Stimulated activated CD8-positive, alpha-beta memory T cell treated with anti-CD3 and anti-CD28 coated beads, Interleukin-12 subunit alpha, Interleukin-12 subunit beta, amount 100 ng/mL, for 1 hour (primary cell): Measurements from ENCODE around the gene DYSF.

ENCODE experiments used
- DNase-seq: peaks from one replicate; pipeline ENCODE4 v3.0.0-alpha.2; 2020; ENCODE audit warnings: low read depth

DYSF gene

DNA sequence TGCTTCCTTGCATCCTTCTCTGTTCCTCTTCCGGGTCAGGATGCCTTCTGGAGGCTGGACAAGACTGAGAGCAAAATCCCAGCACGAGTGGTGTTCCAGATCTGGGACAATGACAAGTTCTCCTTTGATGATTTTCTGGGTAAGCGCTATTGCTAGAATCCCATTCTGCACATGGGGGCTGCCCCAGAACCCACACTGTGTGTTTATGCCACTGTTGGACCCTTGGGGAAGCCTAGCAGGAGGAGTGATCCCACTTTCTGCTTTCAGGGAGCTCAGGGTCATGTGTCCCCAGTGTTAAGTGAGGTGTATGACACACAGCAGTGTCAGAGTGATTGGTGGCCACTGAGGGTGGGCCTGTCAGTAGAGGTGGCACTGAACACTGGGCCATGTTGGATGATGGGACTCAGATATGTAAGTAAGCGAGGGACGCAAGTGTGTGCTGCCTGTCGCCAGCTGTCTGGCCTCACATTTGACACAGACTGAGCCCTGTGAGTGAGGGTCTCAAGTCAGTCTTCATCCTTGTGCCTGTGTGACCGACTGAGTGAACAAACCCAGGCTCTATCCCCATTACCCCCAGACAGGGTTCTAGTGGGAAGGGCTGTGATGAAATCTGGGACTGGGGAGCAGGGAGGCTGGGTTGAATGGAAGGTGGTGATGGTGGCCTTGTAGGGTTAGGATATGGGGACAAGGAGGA lies 220.9 kb downstream of the DYSF start:
- no peak for DNase-seq

- DNase-seq: no peak
Observed at GRCh38 chr2:71675296-71675695, 221.9 kb downstream of the DYSF start.

DNA sequence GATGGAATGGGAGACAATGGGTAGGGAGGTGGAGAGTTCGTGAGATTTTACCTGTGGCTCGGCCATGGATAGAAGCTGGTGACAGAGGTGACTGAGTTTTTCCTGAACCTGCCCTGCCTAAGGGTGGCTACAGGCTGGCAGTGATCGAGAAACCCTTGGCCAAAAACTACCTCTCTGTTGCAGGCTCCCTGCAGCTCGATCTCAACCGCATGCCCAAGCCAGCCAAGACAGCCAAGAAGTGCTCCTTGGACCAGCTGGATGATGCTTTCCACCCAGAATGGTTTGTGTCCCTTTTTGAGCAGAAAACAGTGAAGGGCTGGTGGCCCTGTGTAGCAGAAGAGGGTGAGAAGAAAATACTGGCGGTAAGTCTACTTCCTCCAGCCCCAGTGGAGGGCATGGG lies 225.5 kb downstream of the DYSF start:
- DNase-seq: no peak

- DNase-seq: no peak
Observed at GRCh38 chr2:71679491-71679890, 226.1 kb downstream of the DYSF start.

DNA sequence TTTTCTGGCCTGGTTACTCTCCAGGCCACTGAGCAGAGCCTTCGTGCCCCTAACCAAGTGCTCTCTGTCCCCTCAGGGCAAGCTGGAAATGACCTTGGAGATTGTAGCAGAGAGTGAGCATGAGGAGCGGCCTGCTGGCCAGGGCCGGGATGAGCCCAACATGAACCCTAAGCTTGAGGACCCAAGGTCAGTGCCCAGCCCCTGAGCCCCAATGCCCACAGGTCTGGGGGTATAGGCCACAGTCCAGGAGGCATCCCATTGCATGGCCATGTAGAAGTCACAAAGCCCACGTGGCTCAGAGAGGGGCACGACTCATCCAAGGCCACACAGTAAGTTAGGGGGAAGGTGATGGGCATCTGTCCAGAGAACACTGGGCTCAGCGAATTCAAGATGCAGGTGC lies 227.6 kb downstream of the DYSF start:
- no peak for DNase-seq

DNA sequence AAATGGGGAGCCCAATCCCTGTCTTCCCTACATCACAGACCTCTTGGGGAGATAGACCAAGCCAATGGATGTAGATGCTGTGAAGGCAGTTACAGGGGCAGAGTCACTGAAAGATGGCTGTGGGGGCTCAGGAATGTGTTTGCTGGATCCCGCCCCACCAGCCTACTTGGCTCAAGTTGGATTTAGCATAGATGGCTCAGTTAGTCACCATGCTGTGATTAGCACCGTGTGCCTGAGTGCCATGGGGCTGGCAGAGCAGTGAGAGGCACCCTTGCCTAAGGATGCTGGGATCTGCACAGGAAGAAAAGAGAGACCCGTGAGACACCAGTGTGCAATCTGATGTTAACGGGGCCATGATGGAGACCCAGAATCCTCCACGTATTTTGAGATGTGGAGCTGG lies 228.3 kb downstream of the DYSF start:
- DNase-seq: no peak

DNA sequence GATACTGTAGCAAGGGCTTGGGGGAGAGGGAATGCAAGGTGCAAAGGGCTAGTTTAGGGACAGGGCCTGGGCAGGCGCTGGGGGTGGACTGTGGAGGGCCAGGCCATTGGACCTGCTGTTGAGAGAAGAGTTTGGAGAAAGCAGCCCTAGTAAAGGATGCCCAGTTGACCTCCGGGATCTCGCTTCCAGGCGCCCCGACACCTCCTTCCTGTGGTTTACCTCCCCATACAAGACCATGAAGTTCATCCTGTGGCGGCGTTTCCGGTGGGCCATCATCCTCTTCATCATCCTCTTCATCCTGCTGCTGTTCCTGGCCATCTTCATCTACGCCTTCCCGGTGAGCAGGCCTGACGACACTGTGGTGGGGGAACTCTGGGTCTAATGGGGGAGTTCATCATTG lies 229.0 kb downstream of the DYSF start:
- DNase-seq: no peak

GRCh38 chr2:71683070-71683469 lies 229.7 kb downstream of the DYSF start:
- DNase-seq: no peak

DNA sequence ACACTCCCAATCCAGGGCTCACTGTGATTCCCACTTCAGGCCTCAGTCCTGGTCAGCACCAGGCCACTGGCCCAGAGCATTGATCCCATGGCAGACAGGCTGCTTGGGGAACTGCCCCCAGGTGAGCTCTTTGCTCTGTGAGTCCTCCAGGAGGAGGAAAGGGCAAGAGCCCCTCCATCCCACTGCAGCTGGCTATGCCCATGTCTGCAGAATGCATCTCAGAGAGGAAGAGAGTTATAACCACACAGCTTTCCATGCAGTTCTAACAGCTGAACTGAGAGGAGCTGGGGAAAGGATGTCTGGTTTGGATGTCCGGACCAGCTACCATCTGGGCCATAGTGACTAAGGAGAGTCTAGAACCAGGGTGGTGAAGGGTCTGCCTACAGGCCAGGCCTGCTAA lies 230.3 kb downstream of the DYSF start:
- no peak for DNase-seq

GRCh38 chr2:71684226-71685072 lies 231.1 kb downstream of the DYSF start:
- no peak for DNase-seq

DNA sequence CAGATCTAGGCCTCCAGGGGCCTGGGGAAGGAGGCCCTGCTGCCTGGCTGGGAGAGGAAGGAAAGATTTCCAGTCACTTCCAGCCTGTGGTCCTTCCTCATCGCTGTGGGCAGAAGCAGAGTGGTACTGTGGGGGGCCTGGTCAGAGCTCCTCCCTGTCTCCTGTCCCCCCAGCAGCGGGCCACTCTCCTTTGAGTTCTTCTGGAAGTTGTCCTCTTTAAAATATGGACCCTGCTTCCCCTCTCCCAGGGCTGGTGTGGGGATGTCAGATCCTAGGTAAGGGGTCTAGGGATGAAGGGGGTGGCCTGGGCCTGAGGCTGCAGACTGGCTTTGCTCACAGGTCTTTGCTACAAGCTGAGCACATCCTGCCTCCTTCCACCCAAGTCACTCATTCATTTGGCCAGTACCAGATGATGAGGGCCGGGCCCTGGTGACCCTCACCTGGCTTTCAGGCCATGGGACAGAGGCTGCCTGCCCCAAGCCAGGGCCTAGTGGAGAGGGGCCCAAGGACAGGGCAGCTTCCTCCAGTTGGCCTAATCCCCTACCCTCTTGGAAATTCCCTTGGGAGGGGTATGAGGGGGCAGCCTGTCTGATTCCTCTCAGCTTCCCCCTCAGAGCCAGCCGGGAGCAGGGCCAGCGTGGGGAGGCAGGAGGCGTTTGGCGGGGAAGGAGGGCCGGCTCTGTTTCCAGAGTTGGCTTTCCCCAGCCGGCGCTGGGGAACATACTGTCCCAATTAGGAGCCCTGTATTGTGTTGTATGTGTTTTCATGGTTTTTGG lies 231.9 kb downstream of the DYSF start:
- DNase-seq: no peak

GRCh38 chr2:71685941-71686611 lies 232.7 kb downstream of the DYSF start:
- DNase-seq: no peak

DNA sequence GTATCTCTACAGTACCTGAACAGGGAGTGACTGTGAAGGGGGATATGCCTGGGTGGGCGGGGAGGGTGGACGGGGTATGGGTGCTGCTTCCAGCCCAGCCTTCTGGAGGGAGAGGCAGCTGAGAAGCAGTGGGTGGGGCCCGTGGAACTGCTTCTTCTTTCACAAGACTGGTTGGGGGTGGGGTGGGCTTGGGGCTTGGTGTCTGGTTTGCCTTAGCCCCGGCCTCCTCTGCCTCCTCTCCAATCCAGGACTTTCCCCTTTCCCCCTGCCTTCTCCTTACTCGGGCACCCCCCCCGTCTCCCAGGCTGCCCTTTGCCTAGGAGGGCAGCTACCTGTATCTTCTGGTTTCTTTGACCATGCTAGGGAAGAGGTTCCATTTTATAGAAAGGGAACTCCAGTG lies 233.4 kb downstream of the DYSF start:
- no peak for DNase-seq

- DNase-seq: no peak
Observed at GRCh38 chr2:71687412-71687811, 234.1 kb downstream of the DYSF start.

- no peak for DNase-seq
Observed at GRCh38 chr2:71688530-71688929, 235.2 kb downstream of the DYSF start.

DNA sequence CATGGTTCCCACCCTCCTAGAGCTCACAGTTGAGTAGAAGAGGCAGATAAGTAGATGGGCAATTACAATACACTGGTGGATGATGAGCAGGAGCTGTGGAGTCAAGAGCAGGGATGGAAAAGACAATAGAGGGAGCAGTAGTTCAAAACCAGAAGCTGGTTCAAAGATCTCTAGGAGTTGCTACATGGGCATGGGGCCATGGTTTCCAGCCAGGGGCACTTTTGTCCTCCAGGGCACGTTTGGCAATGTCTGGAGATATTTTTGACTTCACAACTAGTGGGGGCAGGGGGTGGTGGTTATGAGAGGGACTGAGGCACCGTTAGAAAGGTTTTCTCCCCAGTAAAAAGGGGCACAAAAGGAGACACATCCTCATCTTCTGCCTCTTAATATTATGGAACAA lies 236.0 kb downstream of the DYSF start:
- no peak for DNase-seq

GRCh38 chr2:71689968-71690834 lies 236.8 kb downstream of the DYSF start:
- no peak for DNase-seq

GRCh38 chr2:71690876-71691475 lies 237.6 kb downstream of the DYSF start:
- no peak for DNase-seq

DNA sequence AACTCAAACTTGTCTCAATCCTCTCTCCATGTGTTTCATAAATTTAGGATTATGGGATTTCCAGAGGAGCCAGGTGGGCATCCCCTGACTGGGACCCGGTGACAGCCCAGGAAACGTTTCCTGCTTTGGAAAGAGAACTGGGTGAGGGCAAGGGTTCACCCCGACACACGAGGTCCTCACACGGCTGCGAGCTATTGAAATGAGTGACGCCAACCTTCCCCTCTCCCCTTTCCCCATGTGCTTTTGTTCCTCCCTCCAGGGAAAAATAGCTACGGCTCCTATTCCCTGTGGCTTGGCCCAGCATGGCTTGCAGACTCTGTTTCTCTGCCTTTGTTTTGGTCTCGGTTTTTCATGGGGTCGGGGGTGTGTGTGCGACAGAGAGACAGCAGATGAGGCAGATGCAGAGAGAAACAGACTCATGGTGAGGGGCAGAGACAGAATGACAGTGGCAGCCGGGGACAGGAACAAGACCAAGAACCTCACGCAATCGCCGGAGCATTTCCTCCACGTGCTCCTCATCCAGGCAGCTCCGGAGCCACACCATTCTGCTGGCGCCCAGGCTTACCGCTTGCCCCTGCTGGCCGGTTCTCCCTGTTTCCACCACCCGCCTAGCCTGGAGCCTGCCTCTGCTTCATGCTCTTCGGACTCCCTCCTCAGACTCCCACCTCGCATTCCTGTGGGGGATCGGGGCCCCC lies 238.5 kb downstream of the DYSF start:
- no peak for DNase-seq

GRCh38 chr2:71692621-71693277 lies 239.4 kb downstream of the DYSF start:
- no peak for DNase-seq
